ENCODE data around the gene POLR3G.

Gene POLR3G

DNA sequence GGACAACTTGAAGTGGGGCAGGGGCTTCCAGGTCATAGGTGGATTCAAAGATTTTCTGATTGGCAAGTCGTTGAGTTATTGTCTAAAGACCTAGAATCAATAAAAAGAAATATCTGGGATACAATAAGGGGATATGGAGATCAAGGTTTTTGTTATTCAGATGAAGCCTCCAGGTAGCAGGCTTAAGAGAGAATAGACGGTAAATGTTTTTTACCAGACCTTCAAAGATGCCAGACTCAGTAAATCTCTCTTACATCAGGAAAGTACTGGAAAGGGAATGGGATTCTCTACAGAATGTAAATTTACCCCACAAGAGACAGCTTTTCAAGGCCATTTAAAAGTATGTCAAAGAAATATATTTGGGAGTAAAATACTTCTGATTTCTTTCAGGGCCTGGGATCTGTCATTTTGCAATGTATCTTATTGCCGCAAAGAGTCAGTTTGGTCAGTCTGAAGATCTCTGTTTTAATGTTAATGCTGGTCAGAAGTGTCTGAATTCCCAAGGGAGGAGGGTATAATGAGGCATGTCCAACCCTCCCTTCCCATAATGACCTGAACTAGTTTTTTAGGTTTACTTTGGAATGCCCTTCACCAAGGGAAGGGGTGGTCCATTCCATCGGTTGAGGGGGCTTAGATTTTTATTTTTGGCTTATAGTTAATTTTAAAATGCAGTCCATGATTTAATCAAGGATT is 68.3 kb downstream of the POLR3G start:
- Histone ChIP-seq H3K27ac (ENCODE audit: low read depth, low read length) (no peak overlapping the region), H3K4me3 (ENCODE audit: low read depth in 1 of 2, low read length in 2 of 2) (no peak overlapping the region), H3K9me3 (ENCODE audit: low read length) (no peaks in the 10 kb centered on the region), H3K9ac (ENCODE audit: low read length) (no peak overlapping the region), H3K4me1 (ENCODE audit: insufficient read depth, low read length) (no peaks in the 10 kb centered on the region), H3K36me3 (ENCODE audit: insufficient read depth, low read length) (no peaks in the 10 kb centered on the region), H3K27me3 (ENCODE audit: control insufficient read depth in 1 of 2, insufficient read depth in 2 of 2, low read length in 2 of 2) (no peaks in the 10 kb centered on the region)

DNA sequence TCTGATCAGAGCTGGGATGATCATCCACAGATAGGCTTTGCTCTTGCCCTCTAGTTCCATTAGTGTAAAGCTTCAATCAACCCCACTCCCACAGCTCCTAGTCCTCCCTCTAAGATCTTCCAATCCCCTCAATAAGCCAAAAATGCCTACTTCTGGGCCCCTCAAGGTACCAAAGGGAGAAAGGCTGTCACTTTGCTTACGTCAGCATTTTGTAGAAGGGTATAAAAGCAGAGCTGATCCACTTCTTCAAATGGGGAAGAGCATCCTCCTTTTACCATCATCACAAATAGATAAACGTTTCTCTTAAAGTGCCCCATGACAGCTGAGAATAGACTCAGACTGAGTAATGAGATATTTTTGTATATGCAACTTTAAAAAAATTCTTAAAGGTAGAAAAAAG is 70.8 kb downstream of the POLR3G start:
- no peaks in the 10 kb centered on the region for H3K27me3 ChIP-seq (ENCODE audit: control insufficient read depth in 1 of 2, insufficient read depth in 2 of 2, low read length in 2 of 2)
- H3K36me3 ChIP-seq (ENCODE audit: insufficient read depth, low read length), result no peaks in the 10 kb centered on the region
- no peak overlapping the region for H3K4me3 ChIP-seq (ENCODE audit: low read depth in 1 of 2, low read length in 2 of 2)
- H3K4me1 ChIP-seq (ENCODE audit: insufficient read depth, low read length), result no peaks in the 10 kb centered on the region
- H3K9ac ChIP-seq (ENCODE audit: low read length), result no peak overlapping the region
- H3K27ac ChIP-seq (ENCODE audit: low read depth, low read length), result no peak overlapping the region
- no peaks in the 10 kb centered on the region for H3K9me3 ChIP-seq (ENCODE audit: low read length)

DNA sequence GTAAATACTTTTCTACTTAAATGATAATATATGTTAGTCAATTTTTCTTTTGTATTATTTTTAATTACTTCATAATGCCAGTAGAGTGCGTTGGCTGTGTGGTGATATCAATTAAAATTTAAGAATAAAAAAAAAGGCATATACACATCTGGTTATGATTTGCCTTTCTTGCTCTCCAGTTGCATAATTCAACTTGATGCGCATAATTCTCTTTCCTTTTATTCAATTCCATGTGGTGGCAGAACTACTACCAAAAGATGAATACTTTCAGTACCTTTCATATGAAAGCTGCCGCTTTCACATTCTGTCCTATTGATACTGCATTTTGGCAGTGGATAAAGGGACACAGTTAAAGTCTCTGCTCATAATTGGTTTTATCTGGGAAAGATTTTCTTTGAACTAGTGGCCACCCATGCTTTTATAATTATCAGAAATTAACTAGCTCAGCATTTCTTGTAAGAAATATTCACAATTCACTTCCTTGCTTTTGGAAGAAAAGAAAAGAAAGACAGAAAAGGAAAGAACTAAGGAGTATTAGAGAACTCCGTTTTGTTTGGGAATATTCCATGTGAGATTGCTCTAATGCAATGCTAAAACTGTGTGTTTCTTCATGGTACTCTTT is 71.7 kb downstream of the POLR3G start:
- no peaks in the 10 kb centered on the region for H3K27me3 ChIP-seq (ENCODE audit: control insufficient read depth in 1 of 2, insufficient read depth in 2 of 2, low read length in 2 of 2)
- no peaks in the 10 kb centered on the region for H3K9me3 ChIP-seq (ENCODE audit: low read length)
- H3K4me1 ChIP-seq (ENCODE audit: insufficient read depth, low read length), result no peaks in the 10 kb centered on the region
- no peak overlapping the region for H3K4me3 ChIP-seq (ENCODE audit: low read depth in 1 of 2, low read length in 2 of 2)
- H3K9ac ChIP-seq (ENCODE audit: low read length), result no peak overlapping the region
- H3K36me3 ChIP-seq (ENCODE audit: insufficient read depth, low read length), result no peaks in the 10 kb centered on the region
- no peak overlapping the region for H3K27ac ChIP-seq (ENCODE audit: low read depth, low read length)

DNA sequence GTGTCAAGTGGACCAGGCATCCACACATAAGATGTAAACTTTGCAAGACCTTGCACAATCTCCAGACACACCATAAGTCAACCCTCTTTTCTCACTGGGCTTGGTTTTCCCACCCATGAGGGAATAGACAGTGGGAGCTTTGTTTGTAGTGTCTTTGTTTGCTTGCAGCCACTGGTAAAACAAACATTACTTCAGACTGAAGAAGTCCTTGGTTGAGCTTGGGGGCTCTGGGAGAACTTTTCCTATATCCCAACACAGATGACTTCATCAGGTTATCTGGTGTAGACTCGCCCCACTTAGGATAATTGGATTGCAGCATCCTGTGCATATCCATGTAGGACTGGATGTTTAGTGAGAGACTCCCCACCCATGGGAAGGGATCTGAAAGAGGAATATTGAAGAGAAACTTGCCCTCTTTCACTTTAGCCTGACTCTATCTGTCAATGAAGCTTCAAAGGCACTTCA is 72.4 kb downstream of the POLR3G start:
- no peak overlapping the region for H3K9ac ChIP-seq (ENCODE audit: low read length)
- H3K27me3 ChIP-seq (ENCODE audit: control insufficient read depth in 1 of 2, insufficient read depth in 2 of 2, low read length in 2 of 2), result no peaks in the 10 kb centered on the region
- no peaks in the 10 kb centered on the region for H3K36me3 ChIP-seq (ENCODE audit: insufficient read depth, low read length)
- no peaks in the 10 kb centered on the region for H3K4me1 ChIP-seq (ENCODE audit: insufficient read depth, low read length)
- no peaks in the 10 kb centered on the region for H3K9me3 ChIP-seq (ENCODE audit: low read length)
- no peak overlapping the region for H3K27ac ChIP-seq (ENCODE audit: low read depth, low read length)
- no peak overlapping the region for H3K4me3 ChIP-seq (ENCODE audit: low read depth in 1 of 2, low read length in 2 of 2)

DNA sequence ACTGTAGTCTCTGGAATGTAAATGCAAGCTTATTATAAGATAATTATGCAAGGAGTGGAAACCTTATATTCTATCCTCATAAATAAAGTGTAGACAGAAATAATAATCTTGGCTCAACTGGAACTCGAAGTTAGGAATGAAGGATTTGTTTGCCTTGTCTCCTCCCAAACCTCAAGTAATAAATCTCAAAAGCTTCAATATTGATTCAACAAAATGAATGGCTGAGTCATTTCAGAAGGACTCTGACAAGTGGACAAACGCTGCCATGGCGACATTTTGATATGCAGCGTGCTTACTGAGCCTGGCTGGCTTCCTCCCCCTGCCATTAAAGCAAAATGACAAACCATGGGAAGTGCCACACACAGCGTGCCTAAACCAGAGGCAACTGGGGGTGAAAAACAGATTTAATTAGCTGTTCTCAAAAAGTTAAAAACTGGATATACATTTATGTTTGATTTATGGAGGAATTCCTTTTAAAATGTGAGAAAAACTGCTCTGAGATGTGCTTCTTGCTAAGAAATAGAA is 73.5 kb downstream of the POLR3G start:
- Histone ChIP-seq H3K27me3 (ENCODE audit: control insufficient read depth in 1 of 2, insufficient read depth in 2 of 2, low read length in 2 of 2) (no peaks in the 10 kb centered on the region), H3K9ac (ENCODE audit: low read length) (no peak overlapping the region), H3K27ac (ENCODE audit: low read depth, low read length) (no peak overlapping the region), H3K4me3 (ENCODE audit: low read depth in 1 of 2, low read length in 2 of 2) (no peak overlapping the region), H3K9me3 (ENCODE audit: low read length) (no peaks in the 10 kb centered on the region), H3K4me1 (ENCODE audit: insufficient read depth, low read length) (no peaks in the 10 kb centered on the region), H3K36me3 (ENCODE audit: insufficient read depth, low read length) (no peaks in the 10 kb centered on the region)

DNA sequence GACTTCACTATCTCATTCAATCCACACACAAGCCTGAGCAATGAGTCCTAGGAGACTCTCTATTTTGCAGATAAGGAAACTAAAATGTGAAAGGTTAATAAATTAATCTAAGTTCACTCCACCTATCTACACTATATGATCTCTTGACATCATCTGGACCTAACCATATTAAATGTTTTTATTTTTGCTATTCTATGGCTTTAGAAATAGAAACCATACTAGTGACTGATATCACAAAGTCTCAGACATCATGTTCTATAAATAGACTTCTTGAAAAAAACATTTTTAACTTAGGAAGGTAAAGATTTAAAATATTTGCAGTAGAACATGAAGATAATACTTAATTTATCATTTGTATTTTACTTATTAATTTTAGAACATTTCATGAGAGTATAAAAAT is 74.6 kb downstream of the POLR3G start:
- no peaks in the 10 kb centered on the region for H3K36me3 ChIP-seq (ENCODE audit: insufficient read depth, low read length)
- no peak overlapping the region for H3K27ac ChIP-seq (ENCODE audit: low read depth, low read length)
- H3K27me3 ChIP-seq (ENCODE audit: control insufficient read depth in 1 of 2, insufficient read depth in 2 of 2, low read length in 2 of 2), result no peaks in the 10 kb centered on the region
- H3K9me3 ChIP-seq (ENCODE audit: low read length), result no peaks in the 10 kb centered on the region
- H3K4me1 ChIP-seq (ENCODE audit: insufficient read depth, low read length), result no peaks in the 10 kb centered on the region
- no peak overlapping the region for H3K9ac ChIP-seq (ENCODE audit: low read length)
- no peak overlapping the region for H3K4me3 ChIP-seq (ENCODE audit: low read depth in 1 of 2, low read length in 2 of 2)

DNA sequence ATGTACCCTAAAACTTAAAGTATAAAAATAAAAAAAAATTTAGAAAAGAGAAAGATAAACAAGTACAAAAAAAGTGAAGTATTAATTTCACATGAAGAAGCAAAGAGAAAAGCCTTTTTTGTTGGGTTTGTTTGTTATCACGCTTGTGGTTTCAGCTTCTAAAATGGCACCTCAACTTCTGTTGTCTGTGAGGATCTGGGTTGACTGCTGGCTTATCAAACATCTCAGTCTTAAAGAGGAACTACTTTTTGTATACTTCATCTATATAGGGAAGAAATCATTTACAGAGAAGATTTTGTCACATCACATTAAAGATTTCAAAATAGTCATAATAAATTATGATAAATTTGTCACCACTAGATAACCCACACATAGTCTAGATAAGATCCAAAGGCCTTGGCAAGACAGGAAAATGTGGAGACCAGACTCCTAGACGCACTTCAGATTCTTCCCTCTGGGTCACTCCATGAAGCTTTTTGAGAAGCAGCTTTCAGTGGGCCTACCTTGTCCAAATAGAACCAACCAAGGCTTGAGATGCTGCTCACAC is 75.1 kb downstream of the POLR3G start:
- no peak overlapping the region for H3K27ac ChIP-seq (ENCODE audit: low read depth, low read length)
- no peak overlapping the region for H3K9ac ChIP-seq (ENCODE audit: low read length)
- H3K27me3 ChIP-seq (ENCODE audit: control insufficient read depth in 1 of 2, insufficient read depth in 2 of 2, low read length in 2 of 2), result no peaks in the 10 kb centered on the region
- no peaks in the 10 kb centered on the region for H3K9me3 ChIP-seq (ENCODE audit: low read length)
- H3K4me1 ChIP-seq (ENCODE audit: insufficient read depth, low read length), result no peaks in the 10 kb centered on the region
- H3K4me3 ChIP-seq (ENCODE audit: low read depth in 1 of 2, low read length in 2 of 2), result no peak overlapping the region
- no peaks in the 10 kb centered on the region for H3K36me3 ChIP-seq (ENCODE audit: insufficient read depth, low read length)

DNA sequence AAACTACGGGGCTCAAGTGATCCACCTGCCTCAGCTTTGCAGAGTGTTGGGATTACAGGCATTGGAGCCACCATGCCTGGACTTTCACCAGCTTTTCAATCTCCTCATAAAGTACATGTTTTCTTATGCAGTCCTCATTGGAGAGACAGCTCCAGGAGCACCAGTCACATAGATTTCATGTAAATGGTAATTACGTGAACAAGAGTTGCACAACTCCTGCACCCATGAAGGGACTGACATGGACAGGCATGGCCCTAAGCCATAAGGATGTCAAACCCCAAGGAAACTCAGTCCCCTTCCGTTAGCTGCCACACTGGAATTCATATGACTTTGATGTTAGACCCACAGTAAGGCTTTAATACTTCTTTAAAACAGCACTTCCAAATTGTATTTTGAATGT is 76.3 kb downstream of the POLR3G start:
- H3K4me1 ChIP-seq (ENCODE audit: insufficient read depth, low read length), result no peaks in the 10 kb centered on the region
- no peaks in the 10 kb centered on the region for H3K36me3 ChIP-seq (ENCODE audit: insufficient read depth, low read length)
- no peaks in the 10 kb centered on the region for H3K27me3 ChIP-seq (ENCODE audit: control insufficient read depth in 1 of 2, insufficient read depth in 2 of 2, low read length in 2 of 2)
- no peaks in the 10 kb centered on the region for H3K9me3 ChIP-seq (ENCODE audit: low read length)
- H3K27ac ChIP-seq (ENCODE audit: low read depth, low read length), result no peak overlapping the region
- H3K9ac ChIP-seq (ENCODE audit: low read length), result no peak overlapping the region
- no peak overlapping the region for H3K4me3 ChIP-seq (ENCODE audit: low read depth in 1 of 2, low read length in 2 of 2)

DNA sequence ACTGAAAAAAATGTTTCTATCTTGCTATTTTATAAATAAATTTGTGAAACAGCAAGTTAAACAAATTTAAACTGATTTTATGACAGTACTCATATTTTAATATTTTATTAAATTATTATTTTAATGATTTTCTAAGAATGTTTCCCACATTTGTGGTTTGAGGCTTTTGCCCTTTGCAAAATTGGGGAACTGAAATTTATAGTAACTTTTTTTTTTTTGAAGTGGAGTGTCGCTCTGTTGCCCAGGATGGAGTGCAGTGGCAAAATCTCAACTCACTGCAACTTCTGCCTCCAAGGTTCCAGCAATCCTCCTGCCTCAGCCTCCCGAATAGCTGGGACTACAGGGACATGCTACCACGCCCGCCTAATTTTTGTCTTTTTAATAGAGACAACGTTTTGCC is 76.7 kb downstream of the POLR3G start:
- Histone ChIP-seq H3K27me3 (ENCODE audit: control insufficient read depth in 1 of 2, insufficient read depth in 2 of 2, low read length in 2 of 2) (no peaks in the 10 kb centered on the region), H3K4me1 (ENCODE audit: insufficient read depth, low read length) (no peaks in the 10 kb centered on the region)

DNA sequence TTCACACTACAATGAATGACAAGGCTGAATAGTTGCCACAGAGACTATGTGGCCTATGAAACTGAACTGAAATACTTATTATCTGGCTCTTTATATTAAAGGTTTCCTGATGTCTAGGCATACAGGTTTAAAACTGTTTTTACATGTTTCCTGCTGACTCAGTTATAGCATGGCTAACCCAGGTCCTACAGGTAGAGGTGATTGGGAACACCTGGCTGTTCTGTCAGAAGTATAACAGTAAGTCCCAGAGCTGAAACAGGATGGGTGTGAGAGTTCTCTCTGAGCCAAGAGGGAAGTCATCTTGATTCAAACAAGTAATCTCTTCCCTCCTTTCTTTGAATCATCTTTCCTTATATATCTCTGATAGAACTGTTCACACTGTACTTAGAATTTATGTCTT is 79.0 kb downstream of the POLR3G start:
- peaks cover 18 to 19% of the 10 kb centered on the region in 2 donors for H3K27me3 ChIP-seq (ENCODE audit: control insufficient read depth in 1 of 2, insufficient read depth in 2 of 2, low read length in 2 of 2)
- no peak overlapping the region for H3K4me3 ChIP-seq (ENCODE audit: low read depth in 1 of 2, low read length in 2 of 2)
- H3K27ac ChIP-seq (ENCODE audit: low read depth, low read length), result no peak overlapping the region
- no peaks in the 10 kb centered on the region for H3K36me3 ChIP-seq (ENCODE audit: insufficient read depth, low read length)
- H3K9ac ChIP-seq (ENCODE audit: low read length), result no peak overlapping the region
- H3K4me1 ChIP-seq (ENCODE audit: insufficient read depth, low read length), result peaks cover 9% of the 10 kb centered on the region
- no peaks in the 10 kb centered on the region for H3K9me3 ChIP-seq (ENCODE audit: low read length)

More for the DNA sequence above, 76.7 kb downstream of the POLR3G start:
- Histone ChIP-seq H3K36me3 (ENCODE audit: insufficient read depth, low read length) (no peaks in the 10 kb centered on the region), H3K27ac (ENCODE audit: low read depth, low read length) (no peak overlapping the region), H3K4me3 (ENCODE audit: low read depth in 1 of 2, low read length in 2 of 2) (no peak overlapping the region), H3K9ac (ENCODE audit: low read length) (no peak overlapping the region), H3K9me3 (ENCODE audit: low read length) (no peaks in the 10 kb centered on the region)

DNA sequence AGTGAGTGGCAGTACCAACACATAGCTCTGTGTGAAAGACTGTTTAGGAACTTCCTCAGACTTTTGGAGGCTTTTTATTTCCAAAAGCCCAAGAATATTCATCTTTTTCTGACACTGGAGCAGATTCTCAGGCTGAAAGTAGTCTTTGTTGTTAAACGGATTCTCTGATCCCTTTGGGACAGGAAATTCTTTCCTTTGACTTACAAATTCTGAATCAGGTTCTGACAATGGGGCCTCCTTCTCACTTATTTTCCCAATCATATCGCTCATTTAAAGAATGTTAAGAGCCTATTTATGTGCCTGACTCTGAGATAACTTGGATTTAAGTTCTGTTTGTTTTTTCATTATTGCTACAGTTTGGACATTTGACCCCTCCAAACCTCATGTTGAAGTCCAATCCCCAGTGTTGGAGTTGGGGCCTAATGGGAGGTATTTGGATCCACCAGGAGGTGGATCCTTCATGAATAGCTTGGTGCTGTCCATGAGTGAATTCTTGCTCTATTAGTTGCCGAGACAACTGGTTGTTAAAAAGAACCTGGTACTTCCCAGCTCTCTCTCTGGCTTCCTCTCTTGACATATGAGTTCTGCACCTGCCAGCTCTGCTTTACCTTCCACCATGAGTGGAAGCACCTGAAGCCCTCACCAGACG is 79.8 kb downstream of the POLR3G start:
- Histone ChIP-seq H3K4me3 (ENCODE audit: low read depth in 1 of 2, low read length in 2 of 2) (no peak overlapping the region), H3K9ac (ENCODE audit: low read length) (no peak overlapping the region), H3K36me3 (ENCODE audit: insufficient read depth, low read length) (no peaks in the 10 kb centered on the region), H3K27me3 (ENCODE audit: control insufficient read depth in 1 of 2, insufficient read depth in 2 of 2, low read length in 2 of 2) (peaks cover 22 to 25% of the 10 kb centered on the region in 2 donors), H3K27ac (ENCODE audit: low read depth, low read length) (no peak overlapping the region), H3K9me3 (ENCODE audit: low read length) (no peaks in the 10 kb centered on the region), H3K4me1 (ENCODE audit: insufficient read depth, low read length) (peaks cover 13% of the 10 kb centered on the region)
